ENCODE measurements around the gene GRPR.

- no peak for TF ChIP-seq CTCF (IDR thresholded peaks at IDR 0.05)
- TF ChIP-seq POLR2A (IDR thresholded peaks at IDR 0.05), result no peak
These were observed 63.1 kb downstream of the GRPR start for GRCh38 chrX:16186380-16187007.

All from vagina (tissue), 2 donors.